Keratinocyte (primary cell): ENCODE data around the gene WAC.

ENCODE experiments used
- CTCF ChIP-seq, 3 experiments: IDR thresholded peaks in 1 of 3; conservative IDR thresholded peaks in 1 of 3; optimal IDR thresholded peaks in 1 of 3; 2 replicates in 2 of 3; 3 replicates in 1 of 3; pipeline versions ENCODE3 to v1.5.1; 2011; ENCODE audit warnings: low read length in 3 of 3, mild to moderate bottlenecking in 3 of 3, moderate library complexity in 2 of 3, control low read depth in 1 of 3, inconsistent platforms in 1 of 3; ENCODE audit not compliant: insufficient read depth in 2 of 3; ENCODE audit errors: extremely low read depth in 1 of 3
- EZH2 ChIP-seq: IDR thresholded peaks from one replicate; pipeline ENCODE4 v1.6.1; 2012; ENCODE audit warnings: inconsistent platforms, mild to moderate bottlenecking, low read length, moderate library complexity

GRCh38 chr10:28556142-28556541 is 23.2 kb downstream of the WAC start:
- TF ChIP-seq CTCF (optimal IDR thresholded peaks at IDR 0.05 in 1 of 3, IDR thresholded peaks at IDR 0.05 in 1 of 3, conservative IDR thresholded peaks at IDR 0.05 in 1 of 3; ENCODE audit: extremely low read depth in 1 of 3, insufficient read depth in 2 of 3, low read length in 3 of 3) (no peak), EZH2 (no peak)
